GM12875 (cell line): ENCODE results near the gene ANKRD31.

Source experiments
- H3K4me3 ChIP-seq: one replicate; pipeline ENCODE4 v1.5.1; 2011; ENCODE audit warnings: low read depth, low read length, control low read depth
- TF ChIP-seq, protein P1 (sequence below): IDR thresholded peaks from 2 replicates; pipeline ENCODE4 v1.5.1; 2011; ENCODE audit warnings: low read depth, mild to moderate bottlenecking, control low read depth, inconsistent platforms, low read length, moderate library complexity, borderline replicate concordance; ENCODE audit not compliant: insufficient read depth

Gene ANKRD31

DNA sequence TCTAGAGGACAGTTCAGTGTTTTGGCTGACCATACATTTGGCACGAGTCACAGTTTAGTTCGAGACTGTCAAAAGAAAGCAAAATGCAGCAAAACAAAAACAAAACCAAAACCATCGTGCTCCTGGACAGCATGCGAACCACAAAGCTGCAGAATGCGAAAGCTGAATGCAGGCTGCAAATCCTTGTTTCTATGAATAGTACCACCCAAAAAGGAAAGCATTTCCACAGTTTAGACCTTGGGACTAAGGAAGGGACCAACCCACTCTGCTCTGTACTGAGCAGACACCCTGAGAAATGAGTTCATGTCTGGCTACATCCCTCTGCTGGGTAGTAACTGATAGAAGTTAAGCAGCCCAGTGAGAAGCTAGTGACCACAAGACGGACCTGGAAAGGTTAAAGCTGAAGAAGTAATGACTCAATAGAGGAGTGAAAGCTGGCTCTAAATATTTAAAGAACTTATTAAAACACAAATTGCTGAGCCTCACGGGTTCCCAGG lies 188.2 kb downstream of the ANKRD31 start:
- TF ChIP-seq, protein P1, sequence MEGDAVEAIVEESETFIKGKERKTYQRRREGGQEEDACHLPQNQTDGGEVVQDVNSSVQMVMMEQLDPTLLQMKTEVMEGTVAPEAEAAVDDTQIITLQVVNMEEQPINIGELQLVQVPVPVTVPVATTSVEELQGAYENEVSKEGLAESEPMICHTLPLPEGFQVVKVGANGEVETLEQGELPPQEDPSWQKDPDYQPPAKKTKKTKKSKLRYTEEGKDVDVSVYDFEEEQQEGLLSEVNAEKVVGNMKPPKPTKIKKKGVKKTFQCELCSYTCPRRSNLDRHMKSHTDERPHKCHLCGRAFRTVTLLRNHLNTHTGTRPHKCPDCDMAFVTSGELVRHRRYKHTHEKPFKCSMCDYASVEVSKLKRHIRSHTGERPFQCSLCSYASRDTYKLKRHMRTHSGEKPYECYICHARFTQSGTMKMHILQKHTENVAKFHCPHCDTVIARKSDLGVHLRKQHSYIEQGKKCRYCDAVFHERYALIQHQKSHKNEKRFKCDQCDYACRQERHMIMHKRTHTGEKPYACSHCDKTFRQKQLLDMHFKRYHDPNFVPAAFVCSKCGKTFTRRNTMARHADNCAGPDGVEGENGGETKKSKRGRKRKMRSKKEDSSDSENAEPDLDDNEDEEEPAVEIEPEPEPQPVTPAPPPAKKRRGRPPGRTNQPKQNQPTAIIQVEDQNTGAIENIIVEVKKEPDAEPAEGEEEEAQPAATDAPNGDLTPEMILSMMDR: no peak
- H3K4me3 ChIP-seq: no peak overlapping the region

DNA sequence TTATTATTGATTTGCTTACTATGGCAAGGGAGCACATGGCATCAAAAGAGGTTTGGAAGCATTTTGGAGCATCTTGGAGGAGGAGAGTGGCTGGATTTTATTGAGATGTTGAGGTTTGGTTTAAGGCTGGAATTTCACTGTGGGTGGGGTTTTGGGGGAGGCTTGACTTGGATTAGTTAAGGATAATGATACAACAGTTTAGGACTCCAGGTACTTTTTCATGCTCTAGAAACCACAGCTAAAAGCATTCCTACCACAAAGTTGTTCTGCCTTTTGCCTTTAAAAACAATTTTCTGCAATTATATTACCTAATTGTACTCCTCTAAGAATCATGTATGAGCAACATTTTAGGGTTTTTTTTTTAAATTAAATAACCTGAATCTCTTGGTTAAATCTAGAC lies 189.3 kb downstream of the ANKRD31 start:
- no peak overlapping the region for H3K4me3 ChIP-seq
- TF ChIP-seq, protein P1: no peak

GRCh38 chr5:75046366-75047142 lies 190.1 kb downstream of the ANKRD31 start:
- no peak overlapping the region for H3K4me3 ChIP-seq
- TF ChIP-seq, protein P1: no peak

GRCh38 chr5:75045071-75045470 lies 191.6 kb downstream of the ANKRD31 start:
- H3K4me3 ChIP-seq: no peak overlapping the region
- TF ChIP-seq, protein P1: no peak

GRCh38 chr5:75044406-75044805 lies 192.3 kb downstream of the ANKRD31 start:
- H3K4me3 ChIP-seq: no peak overlapping the region
- TF ChIP-seq, protein P1: no peak

DNA sequence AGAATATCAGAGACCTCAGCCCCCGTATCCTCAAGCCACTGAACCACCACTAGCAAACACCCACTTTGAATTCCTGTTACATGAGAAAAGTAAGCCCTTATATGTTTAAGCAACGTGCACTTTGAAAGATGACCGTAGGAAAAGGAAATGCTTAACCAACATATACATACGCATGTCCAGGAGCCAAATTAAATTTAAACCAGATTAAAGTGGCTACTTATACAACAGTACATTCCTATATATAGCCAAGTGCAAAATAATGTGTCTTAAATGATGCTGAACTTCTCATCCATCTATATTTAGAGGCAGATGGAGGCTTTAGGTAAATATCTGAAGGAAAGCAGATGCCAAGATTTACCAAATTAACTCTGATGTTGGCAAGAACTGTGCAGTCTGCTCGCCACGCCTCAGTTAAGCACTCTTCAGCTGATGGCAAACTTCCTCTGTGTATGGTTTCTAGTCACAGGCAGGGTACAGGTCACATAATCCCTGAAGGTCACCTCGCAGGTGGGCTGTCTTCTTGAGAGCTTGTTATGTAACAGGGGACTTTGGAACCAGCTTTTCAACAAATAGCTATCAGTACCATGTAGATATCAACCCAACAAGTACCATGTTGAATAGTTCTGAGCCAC lies 192.9 kb downstream of the ANKRD31 start:
- TF ChIP-seq, protein P1: no peak
- no peak overlapping the region for H3K4me3 ChIP-seq

DNA sequence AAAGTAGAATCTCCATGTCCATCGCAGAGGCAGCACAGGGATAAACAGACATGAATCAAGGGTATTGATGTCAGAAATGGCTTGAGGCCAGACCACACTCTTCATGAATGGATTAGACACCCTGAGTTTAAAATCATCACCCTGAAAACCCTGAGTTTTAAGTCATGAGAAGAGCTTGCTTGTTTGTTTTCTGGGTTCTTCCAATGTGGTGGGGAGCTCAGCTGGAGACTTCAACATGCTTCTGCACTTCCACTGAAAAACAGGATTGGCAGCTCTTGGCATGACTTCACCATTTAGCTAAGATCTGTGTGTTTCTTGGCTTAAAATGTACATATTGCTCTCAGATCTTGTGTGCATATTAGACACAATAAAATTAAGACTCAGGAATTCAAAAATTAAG lies 194.2 kb downstream of the ANKRD31 start:
- H3K4me3 ChIP-seq: no peak overlapping the region
- TF ChIP-seq, protein P1: no peak
